BLaER1 (cell line): ENCODE data around the gene FBXL17.
"Not testable (repeated sequence)": the region's sequence is repeated elsewhere in the genome, so short reads cannot be mapped to it uniquely, and the experiment has no call there.

Source experiments
- H3K27ac ChIP-seq: shearing (Covaris generic); formaldehyde crosslinking; 2 replicates; pipeline ENCODE4 v1.8.1; 2022
- H3K27me3 ChIP-seq: shearing (Covaris generic); formaldehyde crosslinking; 2 replicates; pipeline ENCODE4 v1.8.1; 2022
- H3K36me3 ChIP-seq: shearing (Covaris generic); formaldehyde crosslinking; 2 replicates; pipeline ENCODE4 v1.8.1; 2022
- H3K4me1 ChIP-seq: shearing (Covaris generic); formaldehyde crosslinking; 2 replicates; pipeline ENCODE4 v1.8.1; 2022
- H3K4me2 ChIP-seq: shearing (Covaris generic); formaldehyde crosslinking; 2 replicates; pipeline ENCODE4 v1.8.1; 2022
- H3K4me3 ChIP-seq: shearing (Covaris generic); formaldehyde crosslinking; 2 replicates; pipeline ENCODE4 v1.8.1; 2022
- H3K9ac ChIP-seq: shearing (Covaris generic); formaldehyde crosslinking; 2 replicates; pipeline ENCODE4 v1.8.1; 2022
- H3K9me3 ChIP-seq: shearing (Covaris generic); formaldehyde crosslinking; 2 replicates; pipeline ENCODE4 v1.8.1; 2022
- H4K20me1 ChIP-seq: shearing (Covaris generic); formaldehyde crosslinking; 2 replicates; pipeline ENCODE4 v1.8.1; 2022
- Cebpa-rat ChIP-seq: shearing (Covaris generic); IDR thresholded peaks from 2 replicates; pipeline ENCODE4 v1.8.1; 2022

FBXL17 gene

DNA sequence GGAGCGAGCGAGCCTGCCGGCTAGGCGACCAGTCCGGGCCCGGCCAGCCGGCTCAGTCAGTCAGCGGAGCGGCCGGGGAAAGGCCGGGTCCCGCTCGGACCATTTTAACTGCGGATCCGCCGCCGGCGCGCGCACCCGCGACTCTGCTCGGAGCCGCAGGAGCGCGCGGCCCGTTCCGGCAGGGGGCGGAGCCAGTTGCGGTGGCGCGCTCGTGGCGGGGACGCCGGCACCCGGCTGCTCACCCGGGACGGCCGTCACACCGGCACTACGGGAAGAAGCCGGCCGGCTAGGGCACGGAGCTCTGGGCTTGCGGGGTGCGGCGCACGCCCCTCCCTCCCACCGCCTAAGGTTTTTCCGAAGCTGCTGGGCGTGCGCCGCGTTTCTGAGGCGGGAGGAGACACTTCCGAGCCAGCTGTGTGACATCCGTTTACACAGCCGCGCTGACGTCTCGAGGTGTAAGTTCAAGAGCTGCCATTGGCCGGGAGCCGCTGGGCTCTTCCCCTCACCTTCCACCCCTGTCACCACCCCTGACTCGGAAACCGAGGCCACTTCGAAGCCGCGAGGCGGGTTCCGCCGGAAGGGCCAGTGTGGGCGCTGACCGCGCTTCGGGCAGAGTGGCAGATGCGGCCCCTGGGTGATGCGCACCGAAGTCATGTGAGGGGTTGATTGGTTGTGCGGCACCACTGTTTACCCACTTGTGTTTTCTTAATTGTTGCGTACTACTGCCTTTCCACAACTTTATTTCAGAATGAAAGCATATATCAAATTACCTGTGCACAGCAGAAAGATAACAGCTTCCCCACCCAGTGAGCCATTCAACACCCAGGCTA lies at the start of gene FBXL17:
Gene FBXL17 (minus strand): TSS at position 145 of the 830 bp plus-strand sequence.
- Histone ChIP-seq H3K4me3 (peak within 1 kb of the TSS; percentile 94), H3K27me3 (no peaks in the 10 kb centered on the region), H3K36me3 (no peaks in the 10 kb centered on the region), H4K20me1 (peaks cover 8% of the 10 kb centered on the region), H3K27ac (peak within 1 kb of the TSS; percentile 97), H3K9me3 (peaks cover 3% of the 10 kb centered on the region; the same call in 1 of the 2 replicates), H3K4me1 (peaks cover 21% of the 10 kb centered on the region), H3K9ac (peak within 1 kb of the TSS; percentile 95), H3K4me2 (peak within 1 kb of the TSS; percentile 89)
- TF ChIP-seq Cebpa-rat = no peak

DNA sequence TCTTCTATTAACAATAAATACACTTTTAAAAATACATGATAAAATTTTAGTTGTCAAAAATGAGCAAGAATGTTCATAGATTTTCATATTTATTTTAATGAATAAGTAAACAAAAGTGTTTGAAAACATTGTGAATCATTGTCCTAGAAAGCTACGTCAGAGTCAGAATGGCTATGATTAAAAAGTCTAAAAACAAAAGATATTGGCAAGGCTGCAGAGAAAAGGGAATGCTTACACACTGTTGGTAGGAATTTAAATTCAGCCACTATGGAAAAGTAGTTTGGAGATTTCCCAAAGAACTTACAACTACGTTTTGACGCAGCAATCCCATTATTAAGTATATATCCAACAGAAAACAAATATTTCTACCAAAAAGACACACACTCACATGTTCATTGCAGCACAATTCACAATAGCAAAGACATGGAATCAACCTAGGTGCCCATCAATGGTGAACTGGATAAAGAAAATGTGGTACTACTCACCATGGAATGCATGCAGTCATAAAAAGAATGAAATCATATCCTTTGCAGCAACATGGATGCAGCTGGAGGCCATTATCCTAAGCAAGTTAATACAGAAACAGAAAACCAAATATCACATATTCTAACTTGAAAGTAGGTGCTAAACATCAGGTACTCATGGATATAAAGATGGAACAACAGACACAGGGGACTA lies 49.2 kb upstream of the FBXL17 start:
- peaks cover 11% of the 10 kb centered on the region for H3K4me1 ChIP-seq
- no peak overlapping the region for H3K4me2 ChIP-seq
- H3K27me3 ChIP-seq = no peaks in the 10 kb centered on the region
- H3K9ac ChIP-seq = no peak overlapping the region
- H3K27ac ChIP-seq = no peak overlapping the region
- no peak overlapping the region for H3K4me3 ChIP-seq
- H3K36me3 ChIP-seq = no peaks in the 10 kb centered on the region
- H4K20me1 ChIP-seq = no peaks in the 10 kb centered on the region
- no peaks in the 10 kb centered on the region for H3K9me3 ChIP-seq
- TF ChIP-seq Cebpa-rat = no peak

DNA sequence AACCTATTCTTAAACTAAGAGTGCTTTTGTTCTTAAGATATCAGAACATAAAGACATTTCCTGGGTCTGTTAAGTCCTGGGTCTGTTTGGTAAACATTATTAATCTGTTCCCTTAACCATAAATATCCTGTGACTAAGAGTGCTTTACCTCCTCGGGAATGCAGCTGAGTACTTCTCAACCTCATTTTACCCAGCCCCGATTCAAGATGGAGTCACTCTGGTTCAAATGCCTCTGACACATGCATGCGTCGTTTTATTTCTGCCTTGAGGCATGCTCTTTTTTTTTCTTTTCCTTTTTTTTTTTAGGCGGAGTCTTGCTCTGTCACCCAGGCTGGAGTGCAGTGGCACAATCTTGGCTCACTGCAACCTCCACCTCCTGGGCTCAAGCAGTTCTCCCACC lies 39.8 kb upstream of the FBXL17 start:
- Histone ChIP-seq H3K9ac (no peak overlapping the region), H3K4me1 (no peaks in the 10 kb centered on the region), H3K9me3 (0 out of 2 replicates have a peak, but pooled peaks cover 7% of the 10 kb centered on the region), H3K27me3 (no peaks in the 10 kb centered on the region), H4K20me1 (no peaks in the 10 kb centered on the region), H3K36me3 (no peaks in the 10 kb centered on the region), H3K4me3 (no peak overlapping the region), H3K4me2 (no peak overlapping the region), H3K27ac (no peak overlapping the region)
- TF ChIP-seq Cebpa-rat = no peak

DNA sequence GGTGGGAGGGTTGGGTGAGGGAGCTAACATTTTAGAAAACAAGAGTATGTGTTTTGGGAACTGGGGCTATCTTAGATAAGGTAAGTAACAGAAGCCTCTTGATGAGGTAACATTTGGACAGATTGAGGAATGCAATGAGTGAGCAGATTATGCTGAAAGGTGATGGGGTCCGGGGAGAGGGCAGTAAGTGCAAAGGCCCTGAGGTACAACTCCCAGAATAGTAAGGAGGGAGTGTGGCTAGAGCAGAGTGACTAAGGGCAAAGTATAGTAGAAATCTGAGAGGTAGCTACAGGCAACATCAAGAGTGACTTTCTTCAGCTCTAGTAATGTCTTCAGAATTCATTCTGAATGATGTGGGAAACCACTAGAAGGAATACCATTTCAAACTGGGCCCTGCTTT lies 38.9 kb upstream of the FBXL17 start:
- Histone ChIP-seq H3K9ac (no peak overlapping the region), H3K27ac (no peak overlapping the region), H3K36me3 (no peaks in the 10 kb centered on the region), H3K4me3 (no peak overlapping the region), H3K4me1 (no peaks in the 10 kb centered on the region), H3K4me2 (no peak overlapping the region), H3K27me3 (no peaks in the 10 kb centered on the region), H3K9me3 (0 out of 2 replicates have a peak, but pooled peaks cover 7% of the 10 kb centered on the region), H4K20me1 (no peaks in the 10 kb centered on the region)
- no peak for TF ChIP-seq Cebpa-rat

DNA sequence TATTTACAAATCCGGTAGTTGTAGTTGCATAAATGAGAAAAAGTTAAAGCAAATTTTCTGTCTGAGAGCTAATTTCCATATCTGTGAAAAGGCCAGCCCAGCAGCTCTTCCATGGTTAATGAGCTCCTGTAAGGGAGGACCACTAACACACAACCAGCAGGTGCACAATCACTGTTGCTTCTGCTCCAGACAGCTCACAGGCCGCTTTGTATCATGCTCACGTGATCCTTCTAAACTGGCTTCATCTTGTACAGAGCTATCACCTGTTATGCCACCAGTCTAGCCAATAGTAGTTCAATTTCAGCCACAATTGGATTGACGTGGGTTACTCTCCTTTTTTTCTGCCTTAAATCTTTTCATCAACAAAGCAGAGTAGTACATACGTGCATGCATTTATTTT lies 38.3 kb upstream of the FBXL17 start:
- Histone ChIP-seq H3K27ac (no peak overlapping the region), H3K4me3 (no peak overlapping the region), H3K9me3 (0 out of 2 replicates have a peak, but pooled peaks cover 7% of the 10 kb centered on the region), H4K20me1 (no peaks in the 10 kb centered on the region), H3K36me3 (no peaks in the 10 kb centered on the region), H3K4me1 (no peaks in the 10 kb centered on the region), H3K27me3 (no peaks in the 10 kb centered on the region), H3K4me2 (no peak overlapping the region), H3K9ac (no peak overlapping the region)
- TF ChIP-seq Cebpa-rat = no peak

DNA sequence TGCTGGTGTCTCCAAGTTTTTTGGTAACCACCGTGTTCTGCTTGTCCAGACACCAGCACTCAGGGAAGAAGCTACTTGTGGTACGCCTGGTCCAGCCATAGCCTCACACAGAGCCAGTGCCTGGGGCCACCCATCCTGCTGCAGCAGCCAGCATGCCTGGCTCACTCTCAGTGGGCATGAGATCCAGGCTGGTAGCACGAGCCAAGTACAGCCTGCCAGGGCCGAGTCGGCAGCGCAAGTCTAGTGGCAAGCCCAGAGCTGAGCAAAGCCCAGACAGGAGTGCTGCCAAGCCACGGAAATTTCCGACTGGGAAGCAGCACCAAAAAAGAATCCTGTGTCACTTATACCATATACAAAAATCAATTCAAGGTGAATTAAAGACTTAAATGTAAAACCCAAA lies 36.3 kb upstream of the FBXL17 start:
- Histone ChIP-seq H4K20me1 (no peaks in the 10 kb centered on the region), H3K4me1 (no peaks in the 10 kb centered on the region), H3K4me2 (no peak overlapping the region), H3K9me3 (0 out of 2 replicates have a peak, but pooled peaks cover 7% of the 10 kb centered on the region), H3K36me3 (no peaks in the 10 kb centered on the region), H3K9ac (no peak overlapping the region), H3K27ac (no peak overlapping the region), H3K4me3 (no peak overlapping the region), H3K27me3 (no peaks in the 10 kb centered on the region)
- no peak for TF ChIP-seq Cebpa-rat

DNA sequence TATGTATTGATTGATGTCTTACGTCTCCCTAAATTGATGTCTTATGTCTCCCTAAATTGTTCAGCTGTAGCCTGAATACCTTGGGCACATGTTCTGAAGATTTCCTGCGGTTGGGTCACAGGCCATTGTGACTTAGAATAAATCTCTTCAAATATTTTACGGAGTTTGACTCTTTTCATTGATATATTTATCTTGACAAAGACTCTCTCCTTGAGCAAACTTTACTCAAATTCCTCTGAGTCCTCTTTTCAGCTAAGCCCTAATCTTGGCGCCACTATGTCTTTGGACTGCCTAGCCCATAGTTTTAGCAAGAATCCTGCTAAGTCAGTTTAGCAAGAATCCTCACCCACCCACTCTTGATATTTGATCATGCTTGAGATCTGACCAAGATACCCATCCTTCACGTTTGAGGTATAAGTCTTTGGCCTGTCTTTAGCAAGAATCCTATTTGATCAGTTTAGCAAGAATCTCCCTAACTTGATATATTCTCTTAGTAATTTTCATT lies 35.3 kb upstream of the FBXL17 start:
- H3K9ac ChIP-seq = no peak overlapping the region
- TF ChIP-seq Cebpa-rat = no peak
- no peak overlapping the region for H3K4me3 ChIP-seq
- no peaks in the 10 kb centered on the region for H3K36me3 ChIP-seq
- 0 out of 2 replicates have a peak, but pooled peaks cover 7% of the 10 kb centered on the region for H3K9me3 ChIP-seq
- H4K20me1 ChIP-seq = no peaks in the 10 kb centered on the region
- H3K4me2 ChIP-seq = no peak overlapping the region
- H3K27me3 ChIP-seq = no peaks in the 10 kb centered on the region
- H3K27ac ChIP-seq = no peak overlapping the region
- no peaks in the 10 kb centered on the region for H3K4me1 ChIP-seq

DNA sequence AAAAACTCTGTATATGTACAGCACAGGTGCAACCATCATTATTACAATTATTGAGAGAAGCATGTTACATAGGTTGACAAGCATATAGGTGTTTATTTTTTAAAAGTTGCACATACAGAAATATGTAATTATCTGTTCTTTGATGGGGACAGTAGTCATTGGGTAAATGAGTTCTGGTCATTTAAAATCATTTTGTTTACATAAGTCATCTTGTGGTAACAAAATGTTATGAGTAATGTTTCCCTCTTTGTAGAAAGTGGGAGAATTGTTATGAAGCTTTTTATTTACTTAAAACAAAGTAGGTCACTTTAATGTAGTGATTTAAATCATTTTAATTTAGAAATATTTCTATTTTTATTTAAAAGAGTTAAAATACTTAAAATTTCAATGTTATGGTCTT lies 33.8 kb upstream of the FBXL17 start:
- no peak overlapping the region for H3K9ac ChIP-seq
- no peak overlapping the region for H3K27ac ChIP-seq
- no peak for TF ChIP-seq Cebpa-rat
- H3K4me3 ChIP-seq = no peak overlapping the region
- no peaks in the 10 kb centered on the region for H3K4me1 ChIP-seq
- H3K27me3 ChIP-seq = no peaks in the 10 kb centered on the region
- no peaks in the 10 kb centered on the region for H4K20me1 ChIP-seq
- H3K4me2 ChIP-seq = no peak overlapping the region
- no peaks in the 10 kb centered on the region for H3K36me3 ChIP-seq
- H3K9me3 ChIP-seq = 0 out of 2 replicates have a peak, but pooled peaks cover 7% of the 10 kb centered on the region

DNA sequence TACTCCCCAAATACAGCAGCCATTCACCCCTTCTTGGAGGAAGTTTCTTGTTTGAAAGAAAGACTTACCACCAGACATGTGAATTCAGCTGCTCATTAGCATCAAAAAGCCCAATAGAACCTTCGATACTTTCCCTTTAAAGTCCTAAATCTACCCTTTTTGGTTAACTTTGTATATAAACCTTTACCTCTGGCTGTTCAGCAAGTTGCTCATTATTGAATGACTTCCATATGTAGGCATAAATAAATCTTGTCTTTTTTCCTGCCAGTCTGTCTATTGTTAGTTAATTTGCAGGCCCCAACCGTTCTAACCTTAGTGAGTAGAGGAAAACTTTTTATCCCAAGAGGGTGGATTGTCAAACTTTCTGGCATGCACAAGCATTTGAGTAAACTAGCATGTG lies 27.9 kb upstream of the FBXL17 start:
- H3K9me3 ChIP-seq = 0 out of 2 replicates have a peak, but pooled peaks cover 7% of the 10 kb centered on the region
- no peak overlapping the region for H3K4me3 ChIP-seq
- no peak overlapping the region for H3K4me2 ChIP-seq
- no peaks in the 10 kb centered on the region for H3K36me3 ChIP-seq
- no peaks in the 10 kb centered on the region for H4K20me1 ChIP-seq
- TF ChIP-seq Cebpa-rat = no peak
- peaks cover 5% of the 10 kb centered on the region for H3K4me1 ChIP-seq
- no peak overlapping the region for H3K27ac ChIP-seq
- H3K27me3 ChIP-seq = no peaks in the 10 kb centered on the region
- H3K9ac ChIP-seq = no peak overlapping the region

DNA sequence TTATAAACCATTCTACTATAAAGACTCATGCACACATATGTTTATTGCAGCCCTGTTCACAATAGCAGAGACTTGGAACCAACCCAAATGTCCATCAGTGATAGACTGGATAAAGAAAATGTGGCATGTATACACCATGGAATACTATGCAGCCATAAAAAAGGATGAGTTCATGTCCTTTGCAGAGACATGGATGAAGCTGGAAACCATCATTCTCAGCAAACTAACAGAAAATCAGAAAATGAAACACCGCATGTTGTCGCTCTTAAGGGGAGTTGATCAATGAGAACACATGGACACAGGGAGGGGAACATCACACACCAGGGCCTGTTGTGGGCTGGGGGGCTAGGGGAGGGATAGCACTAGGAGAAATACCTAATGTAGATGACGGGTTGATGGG lies 23.3 kb upstream of the FBXL17 start:
- H3K4me3 ChIP-seq, H3K27me3 ChIP-seq, H4K20me1 ChIP-seq, H3K27ac ChIP-seq, H3K4me1 ChIP-seq, H3K9ac ChIP-seq, H3K4me2 ChIP-seq, H3K36me3 ChIP-seq: not testable (repeated sequence)
- peaks cover 17% of the 10 kb centered on the region; the same call in 1 of the 2 replicates for H3K9me3 ChIP-seq
